ENCODE measurements around the gene SLC6A11. TPM values are rescaled to one million over a fixed set of nuclear protein-coding genes. Genes with fewer than 3 reads are reported as not detected.

The SLC6A11 gene
- total RNA-seq, 4 donors from 2014 or later: not detected

GRCh38 chr3:10775259-10775658, 40.8 kb upstream of the SLC6A11 start:
- H3K9me3 ChIP-seq: no peaks in the 10 kb centered on the region
- no peaks in the 10 kb centered on the region for H3K36me3 ChIP-seq
- H3K27ac ChIP-seq: no peak overlapping the region
- TF ChIP-seq CTCF (IDR thresholded peaks at IDR 0.05 in 4 of 5, conservative IDR thresholded peaks at IDR 0.05 in 1 of 5): no peak
- no peak for TF ChIP-seq POLR2A (IDR thresholded peaks at IDR 0.05)
- no peaks in the 10 kb centered on the region for H3K4me1 ChIP-seq
- peaks cover 0 to 9% (median 7%) of the 10 kb centered on the region in 3 donors for H3K27me3 ChIP-seq
- no peak for DNase-seq
- in situ Hi-C loops (cut with MboI; ENCODE audit: low sequenced_read_pairs in 4 of 4): no loop called here
- no peak overlapping the region for H3K4me3 ChIP-seq
- ATAC-seq: no peak
- intact Hi-C loops (cut with DNase I; ENCODE audit: low total_unique reads): no loop called here

- DNase-seq (no peak), ATAC-seq (no peak)
- Histone ChIP-seq H3K36me3 (no peaks in the 10 kb centered on the region), H3K9me3 (no peaks in the 10 kb centered on the region), H3K4me3 (no peak overlapping the region), H3K27ac (no peak overlapping the region), H3K4me1 (no peaks in the 10 kb centered on the region), H3K27me3 (peaks cover 0 to 9% (median 7%) of the 10 kb centered on the region in 3 donors)
- no peak for TF ChIP-seq CTCF (IDR thresholded peaks at IDR 0.05 in 4 of 5, conservative IDR thresholded peaks at IDR 0.05 in 1 of 5)
- intact Hi-C loops (cut with DNase I; ENCODE audit: low total_unique reads) (no loop called here), in situ Hi-C loops (cut with MboI; ENCODE audit: low sequenced_read_pairs in 4 of 4) (no loop called here)
These were observed 40.2 kb upstream of the SLC6A11 start for GRCh38 chr3:10775828-10776227.

GRCh38 chr3:10777627-10778026, 38.4 kb upstream of the SLC6A11 start:
- H3K27me3 ChIP-seq: peaks cover 0 to 9% (median 3%) of the 10 kb centered on the region in 3 donors
- H3K4me1 ChIP-seq: no peaks in the 10 kb centered on the region
- in situ Hi-C loops (cut with MboI; ENCODE audit: low sequenced_read_pairs in 4 of 4) (no loop called here), intact Hi-C loops (cut with DNase I; ENCODE audit: low total_unique reads) (no loop called here)
- no peak for ATAC-seq
- TF ChIP-seq POLR2A (IDR thresholded peaks at IDR 0.05): no peak
- no peak for TF ChIP-seq CTCF (IDR thresholded peaks at IDR 0.05 in 4 of 5, conservative IDR thresholded peaks at IDR 0.05 in 1 of 5)
- no peak overlapping the region for H3K4me3 ChIP-seq
- DNase-seq: no peak
- no peaks in the 10 kb centered on the region for H3K9me3 ChIP-seq
- no peak overlapping the region for H3K27ac ChIP-seq
- H3K36me3 ChIP-seq: no peaks in the 10 kb centered on the region

- ATAC-seq (no peak), DNase-seq (no peak)
- TF ChIP-seq POLR2A (IDR thresholded peaks at IDR 0.05) (no peak), CTCF (IDR thresholded peaks at IDR 0.05 in 4 of 5, conservative IDR thresholded peaks at IDR 0.05 in 1 of 5) (no peak)
- Histone ChIP-seq H3K4me3 (no peak overlapping the region), H3K9me3 (no peaks in the 10 kb centered on the region), H3K27me3 (peaks cover 0 to 3% (median 0%) of the 10 kb centered on the region in 3 donors), H3K4me1 (no peaks in the 10 kb centered on the region), H3K36me3 (no peaks in the 10 kb centered on the region), H3K27ac (no peak overlapping the region)
- intact Hi-C loops (cut with DNase I; ENCODE audit: low total_unique reads): no loop called here
- in situ Hi-C loops (cut with MboI; ENCODE audit: low sequenced_read_pairs in 4 of 4): no loop called here
These were observed 37.3 kb upstream of the SLC6A11 start for GRCh38 chr3:10778492-10779292.

Data from gastrocnemius medialis (tissue), 4 donors.